Urinary bladder (tissue), 4 donors: ENCODE results near the gene KRTAP2-4. TPM values are rescaled to one million over a fixed set of nuclear protein-coding genes. Genes with fewer than 3 reads are reported as not detected.
"Not testable (repeated sequence)": the region's sequence is repeated elsewhere in the genome, so short reads cannot be mapped to it uniquely, and the experiment has no call there.

Experiments
- DNase-seq: peaks from one replicate; pipeline ENCODE4 v3.0.0-alpha.2; 2015; ENCODE audit errors: extremely low spot score
- H3K27ac ChIP-seq: one replicate; pipeline ENCODE4 v1.5.1; 2013; ENCODE audit warnings: low read depth, mild to moderate bottlenecking, moderate library complexity
- H3K36me3 ChIP-seq: one replicate; pipeline ENCODE4 v1.6.1; 2013; ENCODE audit warnings: mild to moderate bottlenecking, moderate library complexity; ENCODE audit not compliant: insufficient read depth
- H3K4me1 ChIP-seq: one replicate; pipeline ENCODE4 v1.6.1; 2013; ENCODE audit warnings: mild to moderate bottlenecking, moderate library complexity; ENCODE audit not compliant: insufficient read depth
- H3K4me3 ChIP-seq: one replicate; pipeline ENCODE4 v1.5.1; 2013; ENCODE audit warnings: low read depth, low read length
- WGBS: extraction: QIAGEN DNeasy Blood & Tissue Kit; methylation state at CpG from one replicate; pipeline ENCODE4 v1.1.7; 2013; 5-methylcytosine and 5-hydroxymethylcytosine counted together
- polyA plus RNA-seq: library from polyadenylated mRNA; stranded (reverse); fragments of 200-250 nt; gene quantifications from one replicate; pipeline ENCODE4 v1.2.3, GENCODE V29; 2013
- total RNA-seq: library from RNA; depleted of rRNA; stranded (reverse); fragments of >200 nt; gene quantifications from one replicate; pipeline ENCODE4 v1.2.3, GENCODE V29; 2014
- donor health status: healthy with polysubstance abuse.
- donor health status: healthy.

Gene KRTAP2-4
- not detected for total RNA-seq
- not detected for polyA plus RNA-seq

- Histone ChIP-seq H3K27ac (no peak within 1 kb of the TSS), H3K4me1 (no peaks in the 10 kb centered on the region), H3K4me3 (no peak within 1 kb of the TSS), H3K36me3 (no peaks in the 10 kb centered on the region)
- no peak for DNase-seq
- 83% methylated on average over 6 of the region's 6 CpGs for WGBS
Measured at GRCh38 chr17:41065829-41066624, at the start of gene KRTAP2-4. Gene KRTAP2-4 (minus strand): TSS chr17:41065879. CDS start chr17:41065845, 34 bp downstream.

DNA sequence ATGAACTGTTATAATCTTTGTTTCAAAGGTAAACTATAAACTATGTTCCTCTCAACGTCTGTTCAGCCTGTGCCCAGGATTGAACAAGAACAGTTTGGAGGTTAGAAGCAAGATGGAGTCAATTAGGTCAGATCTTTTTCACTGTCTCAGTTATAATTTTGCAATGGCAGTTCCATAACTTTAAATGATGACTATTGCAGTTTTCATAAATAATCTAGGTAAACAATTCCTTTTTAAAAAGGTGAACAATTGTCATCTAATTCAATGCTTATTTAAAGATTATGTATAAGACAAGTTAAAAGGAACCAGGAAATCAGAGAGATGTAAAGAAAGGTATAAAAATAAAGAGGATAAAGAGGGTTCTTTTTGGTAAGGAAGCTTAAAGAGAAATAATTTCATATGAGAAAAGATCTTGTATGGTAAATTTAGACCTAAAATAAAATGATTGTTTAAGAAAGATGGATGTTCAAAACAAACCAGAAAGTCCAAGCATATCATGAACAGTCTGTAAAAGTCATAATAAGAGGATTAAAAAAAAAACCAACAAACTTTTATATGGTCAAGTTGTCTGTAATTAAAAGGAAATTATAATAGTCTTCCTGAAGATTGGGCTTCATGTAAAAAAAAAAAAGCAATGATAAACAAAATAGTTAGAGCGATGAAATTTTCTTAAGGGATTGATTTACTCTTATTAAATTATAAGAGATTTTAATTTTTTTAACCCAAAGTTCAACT is 45.6 kb upstream of the KRTAP2-4 start:
- WGBS, result 79% methylated on average over 2 of the region's 2 CpGs

DNA sequence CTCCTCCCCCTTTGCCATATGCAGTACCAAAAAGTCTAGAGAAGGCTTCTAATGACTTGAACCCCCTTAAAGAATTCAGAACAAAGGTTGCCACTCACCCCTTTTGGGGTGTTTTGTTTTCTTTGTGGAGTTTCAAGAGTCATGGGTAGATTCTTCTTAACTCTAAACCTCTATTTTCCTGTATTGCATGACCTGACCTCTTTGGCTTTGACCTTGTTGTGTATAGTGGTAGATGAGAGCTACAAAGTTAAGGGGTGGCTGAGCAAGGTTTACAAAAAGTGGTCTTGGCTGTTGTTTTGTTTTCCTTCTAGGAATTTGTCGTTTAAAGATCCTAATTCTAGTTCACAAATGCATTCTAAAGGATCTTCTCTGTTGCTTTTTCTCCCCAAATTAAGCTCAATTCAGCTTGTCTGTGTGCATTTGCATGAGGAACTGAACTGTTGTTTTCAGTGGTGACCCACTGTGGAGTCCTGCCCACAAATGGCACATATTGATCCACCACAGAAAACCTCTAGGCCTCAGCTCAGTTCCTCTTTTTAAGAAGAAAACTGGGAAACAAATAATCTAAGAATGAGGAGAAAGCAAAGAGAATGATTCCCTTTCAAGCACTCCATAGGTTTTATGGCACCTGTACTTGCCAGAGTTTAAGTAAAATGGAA is 43.2 kb upstream of the KRTAP2-4 start:
- not testable (repeated sequence) for DNase-seq, H3K36me3 ChIP-seq, H3K4me1 ChIP-seq, H3K27ac ChIP-seq, H3K4me3 ChIP-seq
- WGBS, result 37% methylated on average over 1 of the region's 1 CpG

More for the DNA sequence above, 45.6 kb upstream of the KRTAP2-4 start:
- H3K4me3 ChIP-seq, result no peak overlapping the region
- no peaks in the 10 kb centered on the region for H3K4me1 ChIP-seq
- H3K36me3 ChIP-seq, result no peaks in the 10 kb centered on the region
- no peak for DNase-seq
- no peak overlapping the region for H3K27ac ChIP-seq

GRCh38 chr17:41107941-41108450 is 42.3 kb upstream of the KRTAP2-4 start:
- no peaks in the 10 kb centered on the region for H3K36me3 ChIP-seq
- H3K27ac ChIP-seq, result no peak overlapping the region
- no peak for DNase-seq
- WGBS, result 60% methylated on average over 1 of the region's 1 CpG
- H3K4me1 ChIP-seq, result no peaks in the 10 kb centered on the region
- H3K4me3 ChIP-seq, result no peak overlapping the region

DNA sequence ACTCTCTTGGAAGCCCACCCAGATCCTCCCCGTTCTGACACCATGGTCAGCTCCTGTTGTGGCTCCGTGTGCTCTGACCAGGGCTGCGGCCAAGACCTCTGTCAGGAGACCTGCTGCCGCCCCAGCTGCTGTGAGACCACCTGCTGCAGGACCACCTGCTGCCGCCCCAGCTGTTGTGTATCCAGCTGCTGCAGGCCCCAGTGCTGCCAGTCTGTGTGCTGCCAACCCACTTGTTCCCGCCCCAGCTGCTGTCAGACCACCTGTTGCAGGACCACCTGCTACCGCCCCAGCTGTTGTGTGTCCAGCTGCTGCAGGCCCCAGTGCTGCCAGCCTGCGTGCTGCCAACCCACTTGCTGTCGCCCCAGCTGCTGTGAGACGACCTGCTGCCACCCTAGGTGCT is 39.7 kb upstream of the KRTAP2-4 start, which contains the start of gene KRTAP4-9:
Gene KRTAP4-9 (plus strand): TSS at position 43 of the 400 bp plus-strand sequence. CDS start 0 bp downstream, at position 43.
- 73% methylated on average over 10 of the region's 10 CpGs for WGBS
- not testable (repeated sequence) for H3K4me1 ChIP-seq, DNase-seq, H3K4me3 ChIP-seq, H3K36me3 ChIP-seq, H3K27ac ChIP-seq

DNA sequence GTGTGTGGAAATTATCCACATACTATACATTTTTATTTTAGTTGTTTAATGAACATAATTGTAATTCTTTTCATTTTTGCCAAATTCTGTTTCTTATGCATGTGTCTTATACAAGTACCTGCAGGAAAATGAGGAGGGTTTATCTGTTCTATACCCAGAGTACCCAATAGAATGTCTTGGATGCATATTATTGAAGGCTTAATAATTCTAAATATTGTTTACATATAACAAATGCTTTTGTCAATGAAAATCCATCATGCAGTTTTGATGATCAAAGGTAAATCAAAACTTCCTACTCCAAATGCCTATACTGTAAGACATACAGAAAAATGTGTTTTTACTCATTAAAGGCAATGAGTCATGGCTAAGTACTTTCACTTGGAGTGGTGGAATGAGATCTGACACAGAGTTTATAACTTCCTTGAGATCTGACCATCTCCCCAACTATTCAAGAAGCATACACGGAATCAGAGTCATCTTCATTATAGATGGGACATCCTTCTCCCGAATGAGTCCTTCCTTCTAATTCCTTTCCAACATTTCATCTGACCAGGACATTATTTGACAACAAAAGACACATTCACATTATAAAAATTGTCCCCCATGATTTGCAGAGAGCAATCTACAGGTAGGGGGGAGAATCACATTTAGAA is 38.8 kb upstream of the KRTAP2-4 start:
- H3K36me3 ChIP-seq, H3K4me3 ChIP-seq, H3K27ac ChIP-seq, DNase-seq, H3K4me1 ChIP-seq: not testable (repeated sequence)
- WGBS, result 68% methylated on average over 2 of the region's 2 CpGs

DNA sequence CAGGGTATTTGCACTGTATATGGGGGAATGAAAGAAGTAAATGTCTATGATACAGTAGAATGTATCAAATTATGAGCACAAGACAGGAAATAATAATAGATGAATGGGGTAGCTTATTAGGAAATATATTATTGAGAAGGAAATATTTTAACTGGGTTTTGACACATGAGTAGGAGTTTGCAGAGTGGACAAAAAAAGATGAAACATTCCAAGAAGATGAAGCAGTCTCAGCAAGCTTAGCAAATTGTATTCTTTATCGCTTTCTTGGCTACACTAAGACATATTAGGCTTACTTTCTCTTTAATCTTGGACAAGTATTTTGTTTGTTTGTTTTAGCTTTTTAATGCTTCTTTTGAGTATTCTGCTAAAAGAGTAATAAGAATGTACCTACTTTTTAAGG is 38.2 kb upstream of the KRTAP2-4 start:
- 88% methylated on average over 1 of the region's 1 CpG for WGBS
- no peak overlapping the region for H3K27ac ChIP-seq

DNA sequence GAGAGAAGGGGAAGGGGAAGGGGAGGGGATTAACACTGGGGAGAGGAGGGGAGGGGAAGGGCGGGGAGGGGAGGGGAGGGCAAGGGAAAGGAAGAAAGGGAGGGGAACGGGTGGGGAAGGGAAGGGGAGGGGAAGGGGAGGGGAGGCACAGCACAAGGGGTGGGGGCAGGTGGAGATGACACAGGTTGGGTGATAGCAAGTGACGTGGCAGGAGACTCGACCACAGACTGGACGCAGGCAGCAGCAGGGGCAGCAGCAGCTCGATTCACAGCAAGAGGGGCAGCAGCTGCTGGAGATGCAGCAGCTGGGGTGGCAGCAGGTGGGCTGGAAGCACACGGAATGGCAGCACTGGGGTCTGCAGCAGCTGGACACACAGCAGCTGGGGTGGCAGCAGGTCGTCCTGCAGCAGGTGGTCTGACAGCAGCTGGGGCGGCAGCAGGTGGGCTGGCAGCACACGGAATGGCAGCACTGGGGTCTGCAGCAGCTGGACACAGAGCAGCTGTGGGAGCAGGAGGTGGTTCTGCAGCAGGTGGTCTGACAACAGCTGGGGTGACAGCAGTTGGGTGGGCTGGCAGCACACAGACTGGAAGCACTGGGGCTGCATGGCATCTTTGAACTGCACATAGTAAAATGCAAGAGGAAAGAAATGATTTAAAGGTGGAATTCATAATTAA is 36.0 kb upstream of the KRTAP2-4 start, which contains the start of gene KRTAP4-16:
Gene KRTAP4-16 (minus strand): TSS at position 624 of the 674 bp plus-strand sequence. CDS start 0 bp downstream, at position 624.
- no peaks in the 10 kb centered on the region for H3K4me1 ChIP-seq
- H3K27ac ChIP-seq, result no peak within 1 kb of the TSS
- no peak within 1 kb of the TSS for H3K4me3 ChIP-seq
- H3K36me3 ChIP-seq, result no peaks in the 10 kb centered on the region
- DNase-seq, result no peak
- 46% methylated on average over 10 of the region's 10 CpGs for WGBS

More for the DNA sequence above, 38.2 kb upstream of the KRTAP2-4 start:
- no peak for DNase-seq
- Histone ChIP-seq H3K4me1 (no peaks in the 10 kb centered on the region), H3K36me3 (no peaks in the 10 kb centered on the region), H3K4me3 (no peak overlapping the region)

DNA sequence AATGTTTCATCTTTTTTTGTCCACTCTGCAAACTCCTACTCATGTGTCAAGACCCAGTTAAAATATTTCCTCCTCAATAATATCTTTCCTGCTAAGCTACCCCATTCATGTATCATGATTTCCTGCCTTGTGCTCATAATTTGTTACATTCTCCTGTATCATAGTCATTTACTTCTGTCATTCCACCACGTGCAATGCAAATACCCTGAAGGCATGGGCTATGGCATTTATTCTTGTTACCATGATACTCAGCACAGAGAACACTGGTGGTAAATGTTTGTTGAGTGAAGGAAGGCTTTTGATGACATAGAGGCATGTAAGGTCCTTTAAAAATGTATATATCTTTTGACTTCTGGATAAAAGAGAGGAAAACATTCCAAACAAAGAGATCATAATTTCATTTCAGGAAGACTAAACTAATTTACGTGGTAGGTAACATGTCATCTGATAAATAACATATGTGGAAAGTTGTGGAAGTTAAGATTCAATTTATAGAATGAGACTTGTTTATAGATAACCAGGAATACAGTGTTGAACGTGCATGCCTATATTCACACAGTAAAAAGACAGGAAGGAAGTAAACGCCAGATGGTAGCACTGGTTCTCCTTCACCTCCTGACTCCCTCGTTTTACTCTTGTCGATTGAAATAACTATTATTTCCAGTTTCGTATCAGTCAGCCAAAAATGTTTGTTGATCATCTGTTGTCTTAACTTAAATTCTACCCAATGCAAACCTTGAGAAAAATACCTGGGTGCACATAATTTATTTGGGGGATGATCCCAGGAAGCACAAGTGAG is 34.2 kb upstream of the KRTAP2-4 start:
- not testable (repeated sequence) for H3K27ac ChIP-seq, DNase-seq, H3K4me1 ChIP-seq, H3K4me3 ChIP-seq, H3K36me3 ChIP-seq
- 33% methylated on average over 7 of the region's 7 CpGs for WGBS

DNA sequence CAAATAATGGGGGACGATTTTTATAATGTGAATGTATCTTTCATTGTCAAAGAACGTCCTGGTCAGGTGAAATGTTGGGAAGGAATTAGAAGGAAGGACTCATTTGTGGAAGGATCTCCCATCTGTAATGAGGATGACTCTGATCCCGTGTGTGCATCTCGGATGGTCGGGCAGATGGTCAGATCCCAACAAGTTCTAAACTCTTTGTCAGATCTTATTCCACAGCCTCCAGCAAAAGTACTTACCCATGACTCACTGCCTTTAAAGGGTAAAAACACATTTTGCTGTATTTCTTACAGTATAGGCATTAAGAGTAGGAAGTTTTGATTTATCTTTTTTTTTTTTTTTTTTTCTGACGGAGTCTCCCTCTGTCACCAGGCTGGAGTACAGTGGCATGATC is 32.8 kb upstream of the KRTAP2-4 start:
- H3K36me3 ChIP-seq, result no peaks in the 10 kb centered on the region
- no peak for DNase-seq
- H3K4me1 ChIP-seq, result no peaks in the 10 kb centered on the region
- H3K27ac ChIP-seq, result no peak overlapping the region
- WGBS, result 76% methylated on average over 6 of the region's 6 CpGs
- no peak overlapping the region for H3K4me3 ChIP-seq

DNA sequence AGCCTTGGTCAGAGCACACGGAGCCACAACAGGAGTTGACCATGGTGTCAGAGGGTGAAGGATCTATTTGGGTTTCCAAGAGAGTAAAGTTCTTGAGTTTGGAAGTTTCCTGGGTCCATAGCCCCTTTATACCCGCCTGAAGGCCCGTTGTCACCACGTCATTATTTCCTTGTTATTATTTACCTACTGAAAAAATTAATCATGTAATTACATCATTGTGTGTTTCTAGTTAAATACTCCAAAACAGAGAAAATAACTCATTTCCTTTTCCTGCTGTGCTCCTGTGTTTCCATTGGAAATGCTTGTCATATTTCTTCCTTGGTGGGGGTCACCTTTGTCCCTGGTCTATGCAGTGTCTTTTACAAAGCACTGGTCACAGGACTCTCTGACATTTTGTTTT is 32.4 kb upstream of the KRTAP2-4 start, which contains the start of gene KRTAP4-8:
Gene KRTAP4-8 (minus strand): TSS at position 101 of the 400 bp plus-strand sequence. CDS start 58 bp downstream, at position 43.
- Histone ChIP-seq H3K27ac (no peak within 1 kb of the TSS), H3K36me3 (no peaks in the 10 kb centered on the region), H3K4me3 (no peak within 1 kb of the TSS), H3K4me1 (no peaks in the 10 kb centered on the region)
- WGBS, result 77% methylated on average over 4 of the region's 4 CpGs
- DNase-seq, result no peak

- H3K36me3 ChIP-seq, result no peaks in the 10 kb centered on the region
- H3K4me1 ChIP-seq, result no peaks in the 10 kb centered on the region
- no peak for DNase-seq
- no peak overlapping the region for H3K4me3 ChIP-seq
- no peak overlapping the region for H3K27ac ChIP-seq
- 75% methylated on average over 7 of the region's 7 CpGs for WGBS
Measured at GRCh38 chr17:41096055-41096454, 30.4 kb upstream of the KRTAP2-4 start.
